ENCODE results near the gene BHMT.

DNA sequence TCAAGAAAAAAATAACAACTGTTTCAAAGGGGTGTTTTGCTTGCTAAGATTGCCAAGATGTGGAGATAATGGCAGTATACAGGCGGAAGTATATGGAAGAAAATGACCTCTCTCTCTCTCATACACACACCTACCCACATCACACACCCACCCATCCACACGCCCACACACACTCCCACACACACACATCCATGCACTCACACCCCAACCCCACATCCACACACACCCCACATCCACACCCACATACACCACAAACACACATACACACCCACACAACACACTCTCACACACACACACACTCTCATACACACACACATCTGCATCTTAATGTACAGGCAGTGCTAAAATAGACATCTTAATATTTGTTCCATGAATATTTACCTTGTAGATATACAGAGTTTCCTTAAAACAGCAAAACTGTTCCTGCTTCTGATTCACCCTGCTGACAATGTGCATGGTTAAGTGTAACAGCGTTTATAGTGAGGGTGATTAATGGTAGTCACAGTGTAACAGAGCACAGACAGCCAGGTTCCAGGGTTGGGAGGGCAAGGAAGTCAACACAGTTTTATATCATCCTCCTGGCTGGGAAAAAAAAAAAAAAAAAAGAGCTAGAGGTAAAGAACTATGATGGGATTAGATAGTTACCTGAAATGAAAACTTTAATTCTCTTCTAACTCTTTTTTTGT is 33.8 kb upstream of the BHMT start:
- TF ChIP-seq CTCF (IDR thresholded peaks at IDR 0.05; ENCODE audit: borderline replicate concordance, extremely low read depth, low read length, poor library complexity, severe bottlenecking) (no peak), EZH2 (IDR thresholded peaks at IDR 0.05; ENCODE audit: borderline replicate concordance, low read depth, low read length, severe bottlenecking) (no peak)
